ENCODE results near the gene LIMS2. TPM values are rescaled to one million over a fixed set of nuclear protein-coding genes. Genes with fewer than 3 reads are reported as not detected.

LIMS2 gene
- total and polyA plus RNA-seq, 2 experiments from 2014 or later: 1.6 to 3.5 TPM

- no peak for TF ChIP-seq ZNF462 (CRISPR knock-in tag; IDR thresholded peaks at IDR 0.05)
- no peak for TF ChIP-seq NANOG (IDR thresholded peaks at IDR 0.05; ENCODE audit: borderline replicate concordance)
These were observed 23.4 kb upstream of the LIMS2 start (continued) for GRCh38 chr2:127698553-127699355.

DNA sequence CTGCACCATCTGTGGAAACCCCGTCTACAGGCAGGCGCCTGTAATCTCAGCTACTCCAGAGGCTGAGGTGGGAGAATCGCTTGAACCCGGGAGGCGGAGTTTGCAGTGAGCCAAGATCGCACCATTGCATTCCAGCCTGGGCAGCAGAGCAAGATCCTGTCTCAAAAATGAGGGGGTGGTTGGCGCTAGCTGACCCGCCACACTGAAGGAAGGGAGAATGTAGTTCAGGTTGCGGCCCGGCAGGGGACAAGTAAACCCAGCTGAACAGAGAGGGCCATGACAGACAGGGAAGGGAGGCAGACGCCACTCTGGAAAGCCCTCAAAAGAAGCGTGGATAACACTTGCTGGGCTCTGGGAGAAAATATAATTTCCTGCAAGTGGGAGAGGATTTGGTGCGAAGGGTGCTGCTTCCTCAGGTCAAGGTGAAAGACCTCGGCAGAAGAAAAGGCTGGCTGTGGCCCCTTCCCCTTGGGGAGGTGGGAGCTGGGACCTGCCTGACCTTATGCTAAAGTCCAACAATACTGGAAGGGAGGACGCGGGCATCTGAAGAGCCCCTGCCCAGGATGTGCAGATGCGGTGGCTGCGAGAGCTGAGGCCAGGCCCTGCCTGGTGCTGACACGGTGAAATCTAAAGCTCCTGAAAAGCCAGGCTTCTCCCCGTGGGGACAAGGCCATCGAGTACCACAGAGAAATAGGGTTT is 22.3 kb upstream of the LIMS2 start:
- Histone ChIP-seq H3K4me2 (no peak overlapping the region), H3K4me3 (no peak overlapping the region), H3K36me3 (ENCODE audit: insufficient read depth) (no peaks in the 10 kb centered on the region), H2AFZ (no peak overlapping the region), H3K27ac (ENCODE audit: low read depth) (no peak overlapping the region), H3K4me1 (ENCODE audit: insufficient read depth) (peaks cover 12% of the 10 kb centered on the region), H4K20me1 (replicated peaks; ENCODE audit: insufficient read depth) (peaks cover 3% of the 10 kb centered on the region; the same call in 1 of the 2 replicates), H3F3A (replicated peaks; ENCODE audit: low read depth) (0 out of 2 replicates have a peak, but pooled peaks cover 12% of the 10 kb centered on the region), H3K27me3 (ENCODE audit: insufficient read depth) (peaks cover 5% of the 10 kb centered on the region), H3K79me2 (replicated peaks; ENCODE audit: insufficient read depth) (peaks cover 4% of the 10 kb centered on the region), H3K9me2 (ENCODE audit: insufficient read depth) (no peaks in the 10 kb centered on the region)
- Mint-ChIP-seq H3K4me3 (no peak overlapping the region), H3K27me3 (ENCODE audit: insufficient read depth, low read depth, poor library complexity) (peaks cover 17% of the 10 kb centered on the region), H3K4me1 (peaks cover 18% of the 10 kb centered on the region), H3K9me3 (peaks cover 2% of the 10 kb centered on the region; the same call in 2 of the 3 replicates), H3K27ac (no peak overlapping the region), H3K36me3 (ENCODE audit: low read depth) (peaks cover 5% of the 10 kb centered on the region)
- ATAC-seq (no peak), DNase-seq (ENCODE audit: low spot score) (no peak)
- TF ChIP-seq, protein P1, sequence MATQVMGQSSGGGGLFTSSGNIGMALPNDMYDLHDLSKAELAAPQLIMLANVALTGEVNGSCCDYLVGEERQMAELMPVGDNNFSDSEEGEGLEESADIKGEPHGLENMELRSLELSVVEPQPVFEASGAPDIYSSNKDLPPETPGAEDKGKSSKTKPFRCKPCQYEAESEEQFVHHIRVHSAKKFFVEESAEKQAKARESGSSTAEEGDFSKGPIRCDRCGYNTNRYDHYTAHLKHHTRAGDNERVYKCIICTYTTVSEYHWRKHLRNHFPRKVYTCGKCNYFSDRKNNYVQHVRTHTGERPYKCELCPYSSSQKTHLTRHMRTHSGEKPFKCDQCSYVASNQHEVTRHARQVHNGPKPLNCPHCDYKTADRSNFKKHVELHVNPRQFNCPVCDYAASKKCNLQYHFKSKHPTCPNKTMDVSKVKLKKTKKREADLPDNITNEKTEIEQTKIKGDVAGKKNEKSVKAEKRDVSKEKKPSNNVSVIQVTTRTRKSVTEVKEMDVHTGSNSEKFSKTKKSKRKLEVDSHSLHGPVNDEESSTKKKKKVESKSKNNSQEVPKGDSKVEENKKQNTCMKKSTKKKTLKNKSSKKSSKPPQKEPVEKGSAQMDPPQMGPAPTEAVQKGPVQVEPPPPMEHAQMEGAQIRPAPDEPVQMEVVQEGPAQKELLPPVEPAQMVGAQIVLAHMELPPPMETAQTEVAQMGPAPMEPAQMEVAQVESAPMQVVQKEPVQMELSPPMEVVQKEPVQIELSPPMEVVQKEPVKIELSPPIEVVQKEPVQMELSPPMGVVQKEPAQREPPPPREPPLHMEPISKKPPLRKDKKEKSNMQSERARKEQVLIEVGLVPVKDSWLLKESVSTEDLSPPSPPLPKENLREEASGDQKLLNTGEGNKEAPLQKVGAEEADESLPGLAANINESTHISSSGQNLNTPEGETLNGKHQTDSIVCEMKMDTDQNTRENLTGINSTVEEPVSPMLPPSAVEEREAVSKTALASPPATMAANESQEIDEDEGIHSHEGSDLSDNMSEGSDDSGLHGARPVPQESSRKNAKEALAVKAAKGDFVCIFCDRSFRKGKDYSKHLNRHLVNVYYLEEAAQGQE (IDR thresholded peaks at IDR 0.05; ENCODE audit: unreplicated experiment): no peak
- TF ChIP-seq JUNB (IDR thresholded peaks at IDR 0.05; ENCODE audit: unreplicated experiment) (no peak), POLR2AphosphoS5 (IDR thresholded peaks at IDR 0.05; ENCODE audit: low read depth) (no peak), STAT1 (IDR thresholded peaks at IDR 0.05; ENCODE audit: unreplicated experiment) (no peak)
- TF ChIP-seq, protein P2, sequence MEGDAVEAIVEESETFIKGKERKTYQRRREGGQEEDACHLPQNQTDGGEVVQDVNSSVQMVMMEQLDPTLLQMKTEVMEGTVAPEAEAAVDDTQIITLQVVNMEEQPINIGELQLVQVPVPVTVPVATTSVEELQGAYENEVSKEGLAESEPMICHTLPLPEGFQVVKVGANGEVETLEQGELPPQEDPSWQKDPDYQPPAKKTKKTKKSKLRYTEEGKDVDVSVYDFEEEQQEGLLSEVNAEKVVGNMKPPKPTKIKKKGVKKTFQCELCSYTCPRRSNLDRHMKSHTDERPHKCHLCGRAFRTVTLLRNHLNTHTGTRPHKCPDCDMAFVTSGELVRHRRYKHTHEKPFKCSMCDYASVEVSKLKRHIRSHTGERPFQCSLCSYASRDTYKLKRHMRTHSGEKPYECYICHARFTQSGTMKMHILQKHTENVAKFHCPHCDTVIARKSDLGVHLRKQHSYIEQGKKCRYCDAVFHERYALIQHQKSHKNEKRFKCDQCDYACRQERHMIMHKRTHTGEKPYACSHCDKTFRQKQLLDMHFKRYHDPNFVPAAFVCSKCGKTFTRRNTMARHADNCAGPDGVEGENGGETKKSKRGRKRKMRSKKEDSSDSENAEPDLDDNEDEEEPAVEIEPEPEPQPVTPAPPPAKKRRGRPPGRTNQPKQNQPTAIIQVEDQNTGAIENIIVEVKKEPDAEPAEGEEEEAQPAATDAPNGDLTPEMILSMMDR (conservative IDR thresholded peaks at IDR 0.05; ENCODE audit: low read depth in 2 of 2): no peak
